ENCODE results near the gene SHISAL1.

Gene SHISAL1

DNA sequence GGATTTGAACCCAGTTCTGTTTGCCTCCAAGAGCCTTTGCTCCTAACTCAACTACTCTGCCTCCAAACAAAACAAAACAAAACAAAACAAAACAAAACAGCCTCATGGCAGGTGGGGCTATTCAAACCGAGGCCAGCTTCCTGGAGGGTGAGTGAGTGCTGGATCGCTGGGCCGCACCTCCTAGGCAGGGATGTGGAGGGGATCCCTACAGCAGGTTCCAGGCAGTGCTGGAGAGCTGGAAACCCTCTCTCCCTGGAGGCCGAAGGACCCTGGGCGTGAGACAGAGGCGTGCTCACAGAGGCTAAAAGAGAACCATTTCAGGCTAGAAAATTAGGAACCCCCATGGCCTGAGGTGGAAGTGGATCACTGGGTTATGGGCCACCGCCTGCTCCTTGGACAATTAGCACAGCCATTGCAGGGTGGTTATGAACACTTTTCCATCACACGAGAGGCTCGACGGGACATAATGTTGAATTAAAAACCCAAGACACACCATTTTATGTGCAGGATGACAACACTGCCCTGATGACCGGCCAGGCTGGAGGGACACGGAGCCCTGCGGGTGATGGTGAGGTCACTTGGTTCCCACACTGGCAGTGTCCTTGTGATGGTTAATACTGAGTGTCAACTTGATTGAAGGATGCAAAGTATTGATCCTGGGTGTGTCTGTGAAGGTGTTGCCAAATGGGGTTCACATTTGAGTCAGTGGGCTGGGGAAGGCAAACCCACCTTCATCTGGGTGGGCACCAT is 35.2 kb downstream of the SHISAL1 start:
- no peak for DNase-seq (ENCODE audit: low read depth)

DNA sequence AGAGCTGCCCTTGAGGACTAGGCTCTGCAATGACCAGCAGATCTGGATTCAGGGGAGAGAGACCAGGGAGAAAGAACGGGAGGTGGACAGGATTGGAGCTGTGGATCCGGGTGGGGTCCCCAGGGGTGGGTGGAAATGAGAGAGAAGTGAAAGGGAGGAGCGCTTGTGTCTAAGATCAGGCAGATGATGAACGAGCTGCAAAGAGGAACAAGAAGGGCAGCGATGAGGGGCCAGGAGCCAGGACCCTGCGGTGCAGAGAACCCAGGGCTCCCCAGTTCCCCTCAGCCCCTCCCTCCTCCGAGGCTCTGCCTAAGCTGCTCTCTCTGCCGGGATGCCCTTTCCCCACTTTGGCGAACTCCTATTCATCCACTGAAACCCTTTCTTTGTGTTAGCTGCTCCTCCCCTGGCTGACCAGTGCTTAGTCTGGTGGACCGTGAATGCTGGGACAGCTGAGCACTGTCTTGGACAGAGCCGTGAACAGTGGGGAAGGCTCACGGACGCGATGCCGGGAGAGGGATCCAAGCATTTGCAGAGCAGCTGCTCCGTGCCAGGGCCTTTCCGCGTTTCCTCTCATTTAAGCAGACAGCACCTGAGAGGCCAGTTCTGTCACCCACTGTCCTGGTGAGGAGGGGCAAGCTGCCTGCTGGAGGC is 35.9 kb downstream of the SHISAL1 start:
- no peak for DNase-seq (ENCODE audit: low read depth)

DNA sequence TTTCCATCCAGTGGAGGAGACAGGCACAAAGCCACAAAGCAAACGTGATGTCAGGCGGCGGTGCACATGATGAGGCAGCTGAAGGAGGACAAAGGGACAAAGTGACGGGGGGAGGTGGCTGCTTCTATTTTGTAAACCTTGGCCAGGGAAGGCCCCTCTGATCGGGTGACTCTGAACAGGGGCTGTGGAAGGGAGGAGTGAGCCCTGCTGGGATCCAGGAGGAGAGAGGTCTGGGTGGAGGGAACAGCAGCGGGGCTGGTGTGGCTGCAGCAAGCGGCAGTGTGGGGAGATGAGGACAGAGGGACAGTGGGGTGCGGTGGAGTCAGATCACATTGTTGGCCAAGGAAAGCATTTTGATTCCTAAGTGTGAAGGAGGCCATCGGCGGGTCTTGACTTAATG is 36.7 kb downstream of the SHISAL1 start:
- no peak for DNase-seq (ENCODE audit: low read depth)

- no peak for DNase-seq (ENCODE audit: low read depth)
These were observed 37.1 kb downstream of the SHISAL1 start for GRCh38 chr22:44275631-44275995.

DNA sequence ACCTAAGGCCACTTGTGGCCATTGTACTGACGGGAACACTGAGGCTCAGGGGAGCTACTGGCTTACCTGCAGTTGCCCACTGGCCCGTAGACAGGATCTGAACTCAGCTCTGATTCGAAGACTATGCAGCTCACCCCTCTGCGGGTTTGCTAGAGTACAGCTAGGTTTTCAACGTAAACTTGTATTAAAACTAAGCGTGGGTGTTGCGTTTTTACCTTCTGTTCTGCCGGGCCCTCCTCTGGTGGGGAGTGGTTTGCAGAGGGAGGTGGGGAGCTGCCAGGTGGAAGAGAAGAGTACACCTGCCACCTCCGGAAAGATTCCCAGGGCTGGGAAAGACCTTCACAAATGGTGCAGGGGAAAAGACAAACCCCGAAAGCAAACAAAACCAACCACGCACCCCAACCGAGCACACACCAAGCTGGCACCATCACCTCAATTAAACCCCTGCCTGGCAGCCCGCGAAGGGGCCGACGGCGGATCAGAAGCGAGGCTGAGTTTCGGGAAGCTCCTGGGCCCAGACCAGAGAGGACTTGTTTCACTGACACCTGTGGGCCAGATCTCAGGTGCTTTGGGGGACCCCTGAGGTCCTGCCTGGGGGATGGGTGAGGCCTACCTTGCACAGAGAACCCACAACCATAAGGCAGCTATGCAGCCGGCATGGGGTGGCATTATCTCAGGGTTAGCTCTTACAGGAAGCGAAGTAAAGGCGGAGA is 37.7 kb downstream of the SHISAL1 start:
- no peak for DNase-seq (ENCODE audit: low read depth)

DNA sequence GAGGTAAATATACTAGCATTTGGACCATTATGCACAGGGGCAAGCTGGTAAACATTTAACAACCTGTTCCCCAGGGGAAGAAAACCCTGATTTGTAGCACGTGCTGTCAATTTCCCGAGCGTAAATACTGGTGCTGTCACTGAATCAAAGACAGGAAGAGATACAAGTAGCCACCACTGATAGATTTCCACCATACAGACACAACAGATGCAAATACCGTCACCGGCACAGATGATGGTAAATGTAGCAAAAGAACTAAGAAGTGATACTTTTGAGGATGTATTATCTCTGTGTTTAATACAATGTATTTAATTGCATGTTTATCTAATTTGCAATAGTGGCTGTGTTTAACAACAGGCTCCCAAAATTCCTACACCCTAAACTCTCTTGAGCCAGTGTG is 39.6 kb downstream of the SHISAL1 start:
- DNase-seq (ENCODE audit: low read depth): no peak

- DNase-seq (ENCODE audit: low read depth): no peak
These were observed 40.4 kb downstream of the SHISAL1 start for GRCh38 chr22:44272401-44272771.

- no peak for DNase-seq (ENCODE audit: low read depth)
These were observed 40.9 kb downstream of the SHISAL1 start for GRCh38 chr22:44271732-44272400.

DNA sequence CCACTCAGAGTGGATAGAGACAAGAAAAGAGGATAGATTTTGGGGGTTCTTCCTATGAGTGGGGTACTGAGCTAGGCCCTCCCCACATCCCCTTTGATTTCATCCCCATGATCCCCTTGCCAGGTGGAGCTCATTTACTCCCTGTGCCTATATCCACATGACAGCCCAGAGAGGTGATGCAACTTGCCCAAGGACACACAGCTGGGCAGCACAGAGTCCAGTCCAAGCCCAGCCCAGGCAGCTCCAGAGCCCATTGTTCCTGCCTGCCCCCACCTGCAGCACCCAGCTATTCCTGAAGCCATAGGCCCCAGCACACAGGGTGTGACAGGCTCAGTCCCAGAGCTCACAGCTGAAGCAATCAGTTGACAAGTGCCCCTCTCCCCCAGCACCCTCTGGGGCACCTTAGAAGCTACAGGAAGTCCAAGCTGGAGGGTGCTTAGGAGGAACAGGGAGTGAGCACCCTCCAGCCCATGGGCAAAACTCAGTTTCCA is 41.7 kb downstream of the SHISAL1 start:
- no peak for DNase-seq (ENCODE audit: low read depth)

GRCh38 chr22:44270556-44270880 is 42.2 kb downstream of the SHISAL1 start:
- no peak for DNase-seq (ENCODE audit: low read depth)

- no peak for DNase-seq (ENCODE audit: low read depth)
These were observed 42.8 kb downstream of the SHISAL1 start for GRCh38 chr22:44269757-44270555.

- DNase-seq (ENCODE audit: low read depth): no peak
These were observed 43.6 kb downstream of the SHISAL1 start for GRCh38 chr22:44269117-44269498.

- DNase-seq (ENCODE audit: low read depth): no peak
These were observed 44.2 kb downstream of the SHISAL1 start for GRCh38 chr22:44268431-44269116.

DNA sequence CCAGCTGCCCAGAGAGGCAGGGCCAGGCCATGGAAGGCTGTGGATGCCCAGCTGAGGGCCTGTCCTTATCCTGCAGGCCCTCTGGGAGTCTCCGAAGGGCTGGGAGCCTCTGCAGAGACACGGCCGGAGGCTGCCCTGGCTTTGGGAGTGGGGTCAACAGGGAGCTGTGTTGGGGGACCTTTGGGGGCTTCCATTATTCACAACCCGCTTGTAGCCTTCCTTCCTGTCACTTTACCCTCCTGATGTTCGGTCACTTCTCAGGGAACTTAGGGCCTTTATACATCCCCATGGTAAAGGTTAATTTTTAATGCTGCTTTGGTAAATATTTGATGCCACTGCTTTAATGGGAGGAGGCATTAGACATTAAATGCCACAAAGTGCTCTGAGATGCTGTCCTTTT is 44.9 kb downstream of the SHISAL1 start:
- no peak for DNase-seq (ENCODE audit: low read depth)

- no peak for DNase-seq (ENCODE audit: low read depth)
These were observed 45.7 kb downstream of the SHISAL1 start for GRCh38 chr22:44266796-44267760.

DNA sequence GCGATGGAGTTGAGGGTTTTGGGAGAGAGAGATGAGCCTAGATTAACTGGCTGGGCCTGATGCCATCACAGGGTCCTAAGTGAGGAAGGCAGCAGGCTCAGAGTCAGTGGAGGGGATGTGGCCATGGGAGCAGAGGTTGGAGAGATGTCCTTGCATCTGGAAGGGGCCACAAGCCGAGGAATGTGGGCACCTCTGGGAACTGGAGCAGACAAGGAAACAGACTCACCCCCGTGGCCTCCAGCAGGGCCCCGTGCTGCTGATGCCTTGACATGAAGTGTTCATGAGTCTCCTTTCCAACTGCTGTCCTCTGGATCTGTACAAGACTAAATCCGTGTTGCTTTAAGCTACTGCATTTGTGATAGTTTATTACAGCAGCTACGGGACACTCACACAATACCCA is 49.2 kb downstream of the SHISAL1 start:
- DNase-seq (ENCODE audit: low read depth): no peak

DNA sequence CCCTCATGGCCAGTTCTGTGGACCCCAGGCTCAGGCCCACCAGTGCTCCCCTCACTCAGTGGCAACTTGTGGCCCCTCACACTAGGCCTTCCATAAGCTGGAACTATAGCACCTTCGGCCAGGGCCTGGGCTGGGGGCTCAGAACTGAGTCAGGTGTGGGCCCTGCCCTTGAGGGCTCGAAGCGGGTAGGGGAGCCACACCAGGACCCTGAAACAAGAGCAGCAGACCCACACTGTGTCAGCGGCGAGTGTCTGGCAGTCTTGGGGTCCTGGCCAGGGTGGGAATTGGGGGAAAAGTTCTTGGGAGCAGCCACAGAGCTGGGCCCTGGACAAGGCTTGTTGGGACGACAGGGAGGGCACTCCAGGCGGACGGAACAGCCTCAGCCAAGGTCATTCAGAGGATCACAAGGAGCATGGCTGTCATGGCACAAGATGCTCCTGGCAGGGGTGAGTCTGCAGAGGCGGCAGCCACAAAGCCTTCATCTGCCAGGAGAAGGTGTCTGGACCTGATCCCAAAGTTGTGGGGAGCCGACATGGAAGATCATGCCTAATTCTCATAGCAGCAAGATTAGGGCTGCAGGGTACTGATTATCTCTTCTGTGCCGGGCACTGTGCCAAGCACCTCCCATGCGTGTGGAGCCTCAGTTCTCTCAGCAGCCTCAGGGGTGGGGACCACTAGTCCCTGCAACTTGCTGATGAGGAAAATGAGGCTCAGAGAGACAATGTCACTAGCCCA is 50.7 kb downstream of the SHISAL1 start:
- DNase-seq (ENCODE audit: low read depth): no peak

- DNase-seq (ENCODE audit: low read depth): no peak
These were observed 51.4 kb downstream of the SHISAL1 start for GRCh38 chr22:44261164-44261860.

Data from HS-27A (cell line).